Measurements from ENCODE around the gene KCNK2.

DNA sequence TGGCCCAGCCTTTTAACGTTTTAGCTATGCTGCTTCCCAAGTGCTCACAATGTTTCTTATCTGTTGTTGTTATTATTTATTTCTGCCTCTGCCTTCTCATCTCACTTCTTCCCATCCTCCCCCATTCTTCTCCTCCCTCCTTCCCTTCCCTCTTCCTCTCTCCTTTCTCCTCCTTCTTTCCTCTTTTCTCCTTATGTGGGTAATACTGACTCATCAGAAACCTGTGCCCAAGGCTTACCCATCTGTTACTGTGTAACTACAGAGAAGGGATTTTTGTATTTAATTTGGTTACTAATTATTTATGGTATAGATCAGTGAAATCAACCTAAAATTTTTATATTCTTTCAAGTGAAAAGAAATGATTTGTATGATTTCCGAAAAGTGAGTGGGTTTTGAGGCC, 120.3 kb downstream of the KCNK2 start:
- TF ChIP-seq, protein P1, sequence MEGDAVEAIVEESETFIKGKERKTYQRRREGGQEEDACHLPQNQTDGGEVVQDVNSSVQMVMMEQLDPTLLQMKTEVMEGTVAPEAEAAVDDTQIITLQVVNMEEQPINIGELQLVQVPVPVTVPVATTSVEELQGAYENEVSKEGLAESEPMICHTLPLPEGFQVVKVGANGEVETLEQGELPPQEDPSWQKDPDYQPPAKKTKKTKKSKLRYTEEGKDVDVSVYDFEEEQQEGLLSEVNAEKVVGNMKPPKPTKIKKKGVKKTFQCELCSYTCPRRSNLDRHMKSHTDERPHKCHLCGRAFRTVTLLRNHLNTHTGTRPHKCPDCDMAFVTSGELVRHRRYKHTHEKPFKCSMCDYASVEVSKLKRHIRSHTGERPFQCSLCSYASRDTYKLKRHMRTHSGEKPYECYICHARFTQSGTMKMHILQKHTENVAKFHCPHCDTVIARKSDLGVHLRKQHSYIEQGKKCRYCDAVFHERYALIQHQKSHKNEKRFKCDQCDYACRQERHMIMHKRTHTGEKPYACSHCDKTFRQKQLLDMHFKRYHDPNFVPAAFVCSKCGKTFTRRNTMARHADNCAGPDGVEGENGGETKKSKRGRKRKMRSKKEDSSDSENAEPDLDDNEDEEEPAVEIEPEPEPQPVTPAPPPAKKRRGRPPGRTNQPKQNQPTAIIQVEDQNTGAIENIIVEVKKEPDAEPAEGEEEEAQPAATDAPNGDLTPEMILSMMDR (IDR thresholded peaks at IDR 0.05; ENCODE audit: insufficient read depth, low read length) = no peak
- no peak for TF ChIP-seq GABPA (IDR thresholded peaks at IDR 0.05; ENCODE audit: low read depth)
